ENCODE measurements around the gene PTGIR.

The PTGIR gene

DNA sequence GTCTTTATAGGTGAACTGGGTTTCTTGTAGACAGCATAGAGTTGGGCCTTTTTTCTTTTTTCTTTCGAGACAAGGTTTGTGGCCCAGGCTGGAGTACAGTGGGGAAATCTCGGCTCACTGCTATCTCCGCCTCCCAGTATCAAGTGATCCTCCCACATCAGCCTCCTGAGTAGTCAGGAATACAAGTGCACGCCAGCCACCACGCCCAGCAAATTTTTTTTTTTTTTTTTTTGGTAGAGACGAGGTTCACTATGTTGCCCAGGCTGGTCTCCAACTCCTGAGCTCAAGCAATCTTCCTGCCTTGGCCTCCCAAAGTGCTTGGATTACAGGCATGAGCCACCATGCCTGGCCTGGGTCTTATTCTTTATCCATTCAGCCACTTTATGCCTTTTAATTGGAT, 28.9 kb downstream of the PTGIR start:
- H3K36me3 ChIP-seq (ENCODE audit: insufficient read depth, low read length): no peaks in the 10 kb centered on the region
- WGBS: 86% methylated on average over 6 of the region's 6 CpGs

GRCh38 chr19:46591870-46592269, 33.0 kb downstream of the PTGIR start:
- no peak overlapping the region for H3K27ac ChIP-seq (ENCODE audit: low read depth, low read length)
- no peaks in the 10 kb centered on the region for H3K4me1 ChIP-seq (ENCODE audit: insufficient read depth, low read length)
- no peak overlapping the region for H3K4me3 ChIP-seq (ENCODE audit: low read length)
- H3K36me3 ChIP-seq (ENCODE audit: insufficient read depth, low read length): no peaks in the 10 kb centered on the region
- no peaks in the 10 kb centered on the region for H3K9me3 ChIP-seq (ENCODE audit: insufficient read depth, low read depth, low read length)
- 93% methylated on average over 3 of the region's 3 CpGs for WGBS
- no peaks in the 10 kb centered on the region for H3K27me3 ChIP-seq (ENCODE audit: insufficient read depth, low read length)
- H3K9ac ChIP-seq (ENCODE audit: low read depth, low read length): no peak overlapping the region

More for the DNA sequence above, 28.9 kb downstream of the PTGIR start:
- Histone ChIP-seq H3K9ac (ENCODE audit: low read depth, low read length) (no peak overlapping the region), H3K27ac (ENCODE audit: low read depth, low read length) (no peak overlapping the region), H3K27me3 (ENCODE audit: insufficient read depth, low read length) (no peaks in the 10 kb centered on the region), H3K4me1 (ENCODE audit: insufficient read depth, low read length) (no peaks in the 10 kb centered on the region), H3K4me3 (ENCODE audit: low read length) (no peak overlapping the region), H3K9me3 (ENCODE audit: insufficient read depth, low read depth, low read length) (0 out of 2 replicates have a peak, but pooled peaks cover 3% of the 10 kb centered on the region)

GRCh38 chr19:46591254-46591653, 33.6 kb downstream of the PTGIR start:
- Histone ChIP-seq H3K9me3 (ENCODE audit: insufficient read depth, low read depth, low read length) (no peaks in the 10 kb centered on the region), H3K27me3 (ENCODE audit: insufficient read depth, low read length) (no peaks in the 10 kb centered on the region), H3K9ac (ENCODE audit: low read depth, low read length) (no peak overlapping the region), H3K27ac (ENCODE audit: low read depth, low read length) (no peak overlapping the region), H3K4me3 (ENCODE audit: low read length) (no peak overlapping the region), H3K36me3 (ENCODE audit: insufficient read depth, low read length) (no peaks in the 10 kb centered on the region), H3K4me1 (ENCODE audit: insufficient read depth, low read length) (no peaks in the 10 kb centered on the region)
- WGBS: 93% methylated on average over 4 of the region's 4 CpGs

DNA sequence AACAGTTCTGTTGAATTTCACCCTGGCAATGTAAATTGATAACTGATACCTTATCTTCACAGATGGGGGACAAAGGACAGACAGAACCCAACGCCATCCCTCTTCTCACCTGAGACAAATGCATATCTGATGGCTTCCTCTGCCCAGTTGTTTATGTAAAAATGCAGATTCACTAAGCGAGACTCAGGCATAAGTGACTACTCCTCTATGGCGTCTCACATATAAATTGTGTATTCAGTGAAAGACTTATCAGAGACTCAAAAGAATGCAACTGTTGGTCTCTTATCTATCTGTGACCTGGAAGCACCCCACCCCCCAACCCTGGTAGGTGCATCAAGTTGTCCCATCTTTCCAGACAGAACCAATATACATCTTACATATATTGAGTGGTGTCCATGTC, 37.0 kb downstream of the PTGIR start:
- Histone ChIP-seq H3K27me3 (ENCODE audit: insufficient read depth, low read length) (0 out of 2 replicates have a peak, but pooled peaks cover 3% of the 10 kb centered on the region), H3K4me1 (ENCODE audit: insufficient read depth, low read length) (no peaks in the 10 kb centered on the region), H3K9ac (ENCODE audit: low read depth, low read length) (no peak overlapping the region), H3K4me3 (ENCODE audit: low read length) (no peak overlapping the region), H3K27ac (ENCODE audit: low read depth, low read length) (no peak overlapping the region), H3K9me3 (ENCODE audit: insufficient read depth, low read depth, low read length) (no peaks in the 10 kb centered on the region), H3K36me3 (ENCODE audit: insufficient read depth, low read length) (no peaks in the 10 kb centered on the region)
- WGBS: 78% methylated on average over 3 of the region's 3 CpGs

DNA sequence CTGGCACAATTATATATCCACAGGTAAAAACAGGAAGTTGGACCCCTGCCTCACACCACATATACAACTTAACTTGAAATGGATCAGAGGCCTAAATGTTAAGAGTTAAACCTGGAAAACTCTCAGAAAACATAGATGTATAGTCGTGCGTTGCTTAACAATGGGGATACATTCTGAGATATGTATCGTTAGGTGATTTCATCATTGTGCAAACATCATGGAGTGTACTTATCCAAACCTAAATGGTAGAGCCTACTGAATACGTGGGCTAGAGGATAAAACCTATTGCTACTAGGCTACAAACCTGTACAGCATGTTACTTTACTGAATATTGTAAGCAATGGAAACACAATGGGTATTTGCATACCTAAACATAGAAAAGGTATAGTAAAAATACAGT, 38.6 kb downstream of the PTGIR start:
- Histone ChIP-seq H3K27ac (ENCODE audit: low read depth, low read length) (no peak overlapping the region), H3K27me3 (ENCODE audit: insufficient read depth, low read length) (0 out of 2 replicates have a peak, but pooled peaks cover 3% of the 10 kb centered on the region), H3K9ac (ENCODE audit: low read depth, low read length) (no peak overlapping the region), H3K4me3 (ENCODE audit: low read length) (no peak overlapping the region), H3K4me1 (ENCODE audit: insufficient read depth, low read length) (no peaks in the 10 kb centered on the region), H3K36me3 (ENCODE audit: insufficient read depth, low read length) (no peaks in the 10 kb centered on the region), H3K9me3 (ENCODE audit: insufficient read depth, low read depth, low read length) (no peaks in the 10 kb centered on the region)
- WGBS: 89% methylated on average over 4 of the region's 4 CpGs

DNA sequence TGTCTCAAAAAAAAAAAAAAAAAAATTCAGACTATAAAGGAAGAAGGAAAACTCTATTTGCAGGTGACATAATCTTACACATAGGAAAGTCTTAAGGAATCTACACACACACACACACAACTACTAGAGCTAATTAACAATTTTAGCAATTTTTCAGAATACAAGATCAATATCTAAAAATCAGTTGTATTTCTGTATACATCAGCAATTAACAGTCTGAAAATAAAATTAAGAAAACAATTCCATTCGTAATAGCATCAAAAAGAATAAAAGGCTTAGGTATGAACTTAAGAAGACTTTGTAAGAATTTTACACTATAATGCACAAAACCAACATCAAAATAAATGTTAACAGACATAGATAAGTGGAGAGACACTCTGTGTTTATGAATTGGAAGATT, 39.4 kb downstream of the PTGIR start:
- Histone ChIP-seq H3K4me1 (ENCODE audit: insufficient read depth, low read length) (no peaks in the 10 kb centered on the region), H3K27me3 (ENCODE audit: insufficient read depth, low read length) (0 out of 2 replicates have a peak, but pooled peaks cover 3% of the 10 kb centered on the region), H3K4me3 (ENCODE audit: low read length) (no peak overlapping the region), H3K36me3 (ENCODE audit: insufficient read depth, low read length) (no peaks in the 10 kb centered on the region), H3K9me3 (ENCODE audit: insufficient read depth, low read depth, low read length) (no peaks in the 10 kb centered on the region), H3K27ac (ENCODE audit: low read depth, low read length) (no peak overlapping the region), H3K9ac (ENCODE audit: low read depth, low read length) (no peak overlapping the region)
- WGBS: no CpG with 5 or more reads among the region's 1 CpG

- Histone ChIP-seq H3K27ac (ENCODE audit: low read depth, low read length) (no peak overlapping the region), H3K4me3 (ENCODE audit: low read length) (no peak overlapping the region), H3K9me3 (ENCODE audit: insufficient read depth, low read depth, low read length) (no peaks in the 10 kb centered on the region), H3K9ac (ENCODE audit: low read depth, low read length) (no peak overlapping the region), H3K4me1 (ENCODE audit: insufficient read depth, low read length) (no peaks in the 10 kb centered on the region), H3K27me3 (ENCODE audit: insufficient read depth, low read length) (0 out of 2 replicates have a peak, but pooled peaks cover 3% of the 10 kb centered on the region), H3K36me3 (ENCODE audit: insufficient read depth, low read length) (no peaks in the 10 kb centered on the region)
- WGBS: 76% methylated on average over 2 of the region's 2 CpGs
These were observed 44.6 kb downstream of the PTGIR start for GRCh38 chr19:46580247-46580646.

DNA sequence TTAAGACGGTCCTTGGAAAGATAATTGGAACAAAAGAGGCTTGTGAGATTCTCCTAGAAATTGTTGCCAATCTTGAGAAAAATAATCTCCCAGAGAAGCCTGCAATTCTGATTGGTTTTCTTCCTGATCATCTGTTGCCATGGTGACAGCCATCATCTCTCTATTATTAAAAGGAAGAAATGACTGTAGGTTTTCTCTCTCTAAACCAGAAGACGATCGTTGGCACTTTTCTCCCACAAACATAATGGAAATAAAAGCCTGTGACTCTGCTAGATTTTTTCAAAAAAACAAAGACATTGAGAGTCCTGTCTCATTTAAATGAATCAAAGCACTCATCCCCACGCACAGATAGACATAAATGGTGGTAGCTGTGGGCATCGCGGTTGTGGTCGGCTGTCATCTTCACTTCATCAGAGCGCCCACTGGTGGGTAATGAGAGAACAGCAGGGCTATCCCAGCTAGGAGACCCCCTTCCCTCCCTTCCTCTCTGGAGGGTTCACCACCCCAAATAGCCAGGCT, 45.5 kb downstream of the PTGIR start:
- Histone ChIP-seq H3K9me3 (ENCODE audit: insufficient read depth, low read depth, low read length) (no peaks in the 10 kb centered on the region), H3K4me3 (ENCODE audit: low read length) (no peak overlapping the region), H3K27me3 (ENCODE audit: insufficient read depth, low read length) (0 out of 2 replicates have a peak, but pooled peaks cover 3% of the 10 kb centered on the region), H3K36me3 (ENCODE audit: insufficient read depth, low read length) (no peaks in the 10 kb centered on the region), H3K27ac (ENCODE audit: low read depth, low read length) (no peak overlapping the region), H3K9ac (ENCODE audit: low read depth, low read length) (no peak overlapping the region), H3K4me1 (ENCODE audit: insufficient read depth, low read length) (no peaks in the 10 kb centered on the region)
- 55% methylated on average over 7 of the region's 8 CpGs for WGBS

GRCh38 chr19:46578450-46578849, 46.4 kb downstream of the PTGIR start:
- 92% methylated on average over 4 of the region's 4 CpGs for WGBS
- no peak overlapping the region for H3K27ac ChIP-seq (ENCODE audit: low read depth, low read length)
- no peaks in the 10 kb centered on the region for H3K4me1 ChIP-seq (ENCODE audit: insufficient read depth, low read length)
- H3K4me3 ChIP-seq (ENCODE audit: low read length): no peak overlapping the region
- no peaks in the 10 kb centered on the region for H3K27me3 ChIP-seq (ENCODE audit: insufficient read depth, low read length)
- no peaks in the 10 kb centered on the region for H3K9me3 ChIP-seq (ENCODE audit: insufficient read depth, low read depth, low read length)
- H3K36me3 ChIP-seq (ENCODE audit: insufficient read depth, low read length): no peaks in the 10 kb centered on the region
- H3K9ac ChIP-seq (ENCODE audit: low read depth, low read length): no peak overlapping the region

DNA sequence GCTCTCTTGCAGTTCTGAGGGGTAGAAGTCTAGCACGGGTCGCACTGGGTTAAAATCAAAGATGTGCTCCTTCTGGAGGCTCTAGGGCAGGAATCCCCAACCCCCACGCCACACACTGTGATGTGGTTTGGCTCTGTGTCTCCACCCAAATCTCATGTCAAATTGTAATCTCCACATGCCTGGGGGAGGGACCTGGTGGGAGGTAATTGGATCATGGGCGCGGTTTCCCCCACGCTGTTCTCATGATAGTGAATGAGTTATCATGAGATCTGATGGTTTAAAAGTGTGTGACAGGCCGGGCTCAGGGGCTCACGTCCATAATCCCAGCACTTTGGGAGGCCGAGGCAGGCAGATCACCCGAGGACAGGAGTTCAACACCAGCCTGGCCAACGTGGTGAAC, 50.4 kb downstream of the PTGIR start:
- H3K4me1 ChIP-seq (ENCODE audit: insufficient read depth, low read length): no peaks in the 10 kb centered on the region
- no peak overlapping the region for H3K27ac ChIP-seq (ENCODE audit: low read depth, low read length)

DNA sequence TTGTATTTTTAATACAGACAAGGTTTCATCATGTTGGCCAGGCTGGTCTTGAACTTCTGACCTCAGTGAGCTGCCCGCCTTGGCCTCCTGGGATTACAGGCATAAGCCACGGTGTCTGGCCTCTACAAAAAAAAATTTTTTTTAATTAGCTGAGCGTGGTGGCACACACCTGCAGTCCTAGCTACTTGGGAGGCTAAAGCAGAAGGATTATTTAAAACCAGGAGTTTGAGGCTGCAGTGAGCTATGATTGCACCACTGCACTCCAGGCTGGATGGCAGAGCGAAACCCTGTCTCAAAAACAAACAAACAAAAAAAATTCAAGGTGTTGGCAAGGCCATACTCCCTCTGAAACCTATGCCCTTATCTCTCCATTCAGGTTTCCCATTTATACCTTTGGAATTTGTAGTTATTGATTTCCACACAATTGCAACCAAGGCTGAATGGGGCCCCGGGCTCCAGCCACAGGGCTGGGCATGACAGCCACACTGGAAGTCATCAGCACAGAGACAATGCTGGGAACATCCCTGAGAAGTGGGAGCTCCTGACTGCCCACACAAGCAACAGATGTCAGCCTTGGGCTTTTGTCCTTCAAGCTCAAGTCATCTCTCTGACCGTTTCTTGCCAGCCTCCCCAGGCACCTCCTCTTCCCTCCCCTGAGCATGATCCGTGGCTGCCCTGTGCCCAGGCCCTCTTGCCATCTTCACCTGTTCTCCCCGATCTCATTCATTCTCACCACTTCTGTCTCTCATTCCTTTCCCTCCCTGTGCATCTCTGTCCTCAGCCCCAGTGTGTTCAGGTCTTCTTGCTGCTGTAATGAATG, 51.0 kb downstream of the PTGIR start:
- no peaks in the 10 kb centered on the region for H3K9me3 ChIP-seq (ENCODE audit: insufficient read depth, low read depth, low read length)
- WGBS: 89% methylated on average over 8 of the region's 8 CpGs
- H3K36me3 ChIP-seq (ENCODE audit: insufficient read depth, low read length): no peaks in the 10 kb centered on the region
- H3K4me1 ChIP-seq (ENCODE audit: insufficient read depth, low read length): no peaks in the 10 kb centered on the region
- no peak overlapping the region for H3K27ac ChIP-seq (ENCODE audit: low read depth, low read length)
- H3K27me3 ChIP-seq (ENCODE audit: insufficient read depth, low read length): no peaks in the 10 kb centered on the region
- H3K9ac ChIP-seq (ENCODE audit: low read depth, low read length): no peak overlapping the region
- no peak overlapping the region for H3K4me3 ChIP-seq (ENCODE audit: low read length)

More for the DNA sequence above, 50.4 kb downstream of the PTGIR start:
- WGBS: 87% methylated on average over 11 of the region's 11 CpGs
- Histone ChIP-seq H3K9me3 (ENCODE audit: insufficient read depth, low read depth, low read length) (no peaks in the 10 kb centered on the region), H3K27me3 (ENCODE audit: insufficient read depth, low read length) (no peaks in the 10 kb centered on the region), H3K4me3 (ENCODE audit: low read length) (no peak overlapping the region), H3K9ac (ENCODE audit: low read depth, low read length) (no peak overlapping the region), H3K36me3 (ENCODE audit: insufficient read depth, low read length) (no peaks in the 10 kb centered on the region)

Data from HUES64 (cell line).